ENCODE results near the gene PHF11.

The PHF11 gene
- total RNA-seq, result 80.9 to 82.8 reads per million in 2 donors

- peak; percentile 81 for DNase-seq
These were observed at the start of gene PHF11 for GRCh38 chr13:49495783-49496762. TSS of gene PHF11 (plus strand) at chr13:49495953. CDS start at chr13:49496002, 49 bp downstream.

- DNase-seq, result no peak
These were observed 49.3 kb upstream of the PHF11 start for GRCh38 chr13:49446473-49446872.

- no peak for DNase-seq
These were observed 47.0 kb upstream of the PHF11 start for GRCh38 chr13:49448753-49449152.

- DNase-seq, result no peak
These were observed 45.5 kb upstream of the PHF11 start for GRCh38 chr13:49450105-49450819.

- no peak for DNase-seq
These were observed 42.9 kb upstream of the PHF11 start for GRCh38 chr13:49452725-49453457.

- DNase-seq, result no peak
These were observed 42.3 kb upstream of the PHF11 start for GRCh38 chr13:49453465-49453864.

GRCh38 chr13:49454388-49455006 is 41.3 kb upstream of the PHF11 start:
- no peak for DNase-seq

GRCh38 chr13:49455007-49455398 is 40.8 kb upstream of the PHF11 start:
- no peak for DNase-seq

- no peak for DNase-seq
These were observed 39.6 kb upstream of the PHF11 start for GRCh38 chr13:49456156-49456555.

- DNase-seq, result no peak
These were observed 38.5 kb upstream of the PHF11 start for GRCh38 chr13:49457221-49457620.

GRCh38 chr13:49459580-49459979 is 36.2 kb upstream of the PHF11 start:
- no peak for DNase-seq

- no peak for DNase-seq
These were observed 31.7 kb upstream of the PHF11 start for GRCh38 chr13:49464085-49464484.

- DNase-seq, result no peak
These were observed 31.0 kb upstream of the PHF11 start for GRCh38 chr13:49464621-49465325.

GRCh38 chr13:49466292-49466838 is 29.4 kb upstream of the PHF11 start:
- DNase-seq, result no peak

- no peak for DNase-seq
These were observed 23.6 kb upstream of the PHF11 start for GRCh38 chr13:49472186-49472585.

GRCh38 chr13:49476529-49476928 is 19.2 kb upstream of the PHF11 start:
- no peak for DNase-seq

- DNase-seq, result no peak
These were observed 14.0 kb upstream of the PHF11 start for GRCh38 chr13:49481788-49482187.

- no peak for DNase-seq
These were observed 7.2 kb upstream of the PHF11 start for GRCh38 chr13:49488563-49488962.

GRCh38 chr13:49494645-49495044 is 1.1 kb upstream of the PHF11 start:
- no peak for DNase-seq

- DNase-seq, result peak; percentile 36
These were observed 1.1 kb downstream of the PHF11 start for GRCh38 chr13:49496837-49497236.

GRCh38 chr13:49497272-49497671 is 1.5 kb downstream of the PHF11 start:
- no peak for DNase-seq

GRCh38 chr13:49498206-49498605 is 2.5 kb downstream of the PHF11 start:
- DNase-seq, result no peak

Data from T-helper 9 cell (primary cell).